GM19395 (cell line): ENCODE results near the gene FBXO31.

ENCODE experiments used
- ATAC-seq: cut with Tn5 transposase; IDR thresholded peaks from one replicate; pipeline ENCODE4 v1.9.1; 2021; ENCODE audit warnings: mild to moderate bottlenecking, moderate library complexity; ENCODE audit not compliant: unreplicated experiment

Gene FBXO31

GRCh38 chr16:87330646-87331045 lies 52.9 kb downstream of the FBXO31 start:
- no peak for ATAC-seq

GRCh38 chr16:87330257-87330624 lies 53.3 kb downstream of the FBXO31 start:
- no peak for ATAC-seq

- ATAC-seq = no peak
Observed at GRCh38 chr16:87329436-87330256, 53.9 kb downstream of the FBXO31 start.

DNA sequence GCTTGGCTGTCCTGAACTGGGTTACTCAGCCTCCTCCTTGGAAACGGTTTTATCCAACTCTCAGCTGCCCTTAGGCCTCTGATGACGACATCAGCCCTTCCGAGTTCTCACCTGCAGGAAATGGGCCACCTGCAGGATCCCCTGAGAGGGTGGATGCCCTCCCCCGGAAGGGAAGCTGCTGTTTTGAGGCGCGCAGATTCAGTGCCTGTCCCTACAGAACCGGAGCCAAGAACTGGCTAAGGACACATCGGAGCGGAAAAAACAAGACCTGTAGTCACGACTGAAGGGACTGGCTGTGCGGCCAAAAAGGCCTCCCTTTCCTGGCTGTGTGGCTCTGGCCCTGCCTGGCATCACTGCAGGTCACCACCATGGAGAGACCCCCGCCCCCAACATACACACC lies 54.7 kb downstream of the FBXO31 start:
- no peak for ATAC-seq

DNA sequence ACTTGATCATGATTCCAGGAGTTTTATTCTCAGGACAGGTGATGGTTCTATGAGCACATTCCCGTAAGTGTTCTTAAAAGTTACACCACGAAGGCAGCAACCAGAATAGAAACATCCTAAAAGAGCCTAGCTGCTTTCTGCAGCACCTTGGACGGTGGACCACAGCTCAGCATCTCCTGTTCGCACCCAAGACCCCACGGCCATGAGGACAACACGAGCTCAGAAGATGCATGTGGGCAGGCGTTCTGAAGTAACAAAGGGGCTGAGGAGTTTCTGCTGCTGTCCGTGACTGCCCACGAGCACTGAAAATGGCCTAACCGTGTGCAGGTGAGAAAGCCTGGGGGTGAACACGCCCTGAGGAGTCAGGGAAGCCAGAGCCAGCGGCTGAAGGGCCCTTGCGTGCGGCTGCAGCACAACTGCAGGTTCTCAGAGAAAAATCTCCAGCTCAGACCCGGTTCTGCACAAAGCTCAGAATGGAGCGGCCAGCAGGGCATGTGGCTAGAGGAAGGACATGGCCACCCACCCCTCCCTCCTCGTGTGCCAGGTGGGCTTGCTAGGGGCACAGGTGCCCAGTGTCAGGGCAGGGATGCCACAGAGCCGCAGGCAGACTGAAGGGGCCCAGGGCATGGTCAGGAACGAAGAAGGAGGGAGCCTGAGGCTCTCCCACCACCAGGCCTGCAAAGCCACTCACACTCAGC lies 55.6 kb downstream of the FBXO31 start:
- no peak for ATAC-seq

- no peak for ATAC-seq
Observed at GRCh38 chr16:87326151-87326571, 57.4 kb downstream of the FBXO31 start.

GRCh38 chr16:87325423-87325858 lies 58.1 kb downstream of the FBXO31 start:
- ATAC-seq = no peak

- ATAC-seq = no peak
Observed at GRCh38 chr16:87324411-87325275, 58.9 kb downstream of the FBXO31 start.

GRCh38 chr16:87323727-87324410 lies 59.7 kb downstream of the FBXO31 start:
- no peak for ATAC-seq

- no peak for ATAC-seq
Observed at GRCh38 chr16:87322833-87323726, 60.5 kb downstream of the FBXO31 start.

GRCh38 chr16:87322360-87322759 lies 61.2 kb downstream of the FBXO31 start:
- no peak for ATAC-seq

DNA sequence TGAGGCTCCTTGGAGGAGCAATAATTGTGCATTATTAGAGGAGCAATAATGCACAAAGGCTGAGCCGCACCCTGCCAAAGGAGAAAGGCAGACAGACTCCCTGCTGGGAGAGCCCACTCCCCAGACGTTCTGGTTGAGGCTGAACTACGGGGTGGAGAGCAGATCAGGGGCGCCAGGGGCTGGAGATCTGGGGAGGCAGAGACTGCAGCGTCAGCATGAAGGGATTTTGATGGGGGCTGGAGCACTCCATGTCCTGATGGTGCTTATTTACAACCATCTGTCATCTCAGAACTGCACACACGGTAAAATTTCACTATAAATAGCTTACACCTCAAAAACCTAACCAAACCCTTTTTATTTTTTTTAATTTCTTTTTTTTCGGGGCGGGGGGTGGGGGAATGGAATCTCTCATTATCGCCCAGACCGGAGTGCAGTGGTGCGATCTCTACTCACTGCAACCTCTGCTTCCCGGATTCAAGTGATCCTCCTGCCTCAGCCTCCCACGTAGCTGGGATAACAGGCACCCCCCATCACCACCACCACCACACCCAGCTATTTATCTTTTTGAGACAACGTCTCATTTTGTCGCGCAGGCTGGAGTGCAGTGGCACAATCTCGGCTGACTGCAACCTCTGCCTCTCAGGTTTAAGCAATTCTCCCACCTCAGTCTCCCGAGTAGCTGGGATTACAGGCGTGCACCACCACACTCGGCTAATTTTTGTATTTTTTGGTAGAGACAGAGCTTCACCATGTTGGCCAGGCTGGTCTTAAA lies 62.1 kb downstream of the FBXO31 start:
- no peak for ATAC-seq

GRCh38 chr16:87320510-87321227 lies 62.9 kb downstream of the FBXO31 start:
- ATAC-seq = no peak

DNA sequence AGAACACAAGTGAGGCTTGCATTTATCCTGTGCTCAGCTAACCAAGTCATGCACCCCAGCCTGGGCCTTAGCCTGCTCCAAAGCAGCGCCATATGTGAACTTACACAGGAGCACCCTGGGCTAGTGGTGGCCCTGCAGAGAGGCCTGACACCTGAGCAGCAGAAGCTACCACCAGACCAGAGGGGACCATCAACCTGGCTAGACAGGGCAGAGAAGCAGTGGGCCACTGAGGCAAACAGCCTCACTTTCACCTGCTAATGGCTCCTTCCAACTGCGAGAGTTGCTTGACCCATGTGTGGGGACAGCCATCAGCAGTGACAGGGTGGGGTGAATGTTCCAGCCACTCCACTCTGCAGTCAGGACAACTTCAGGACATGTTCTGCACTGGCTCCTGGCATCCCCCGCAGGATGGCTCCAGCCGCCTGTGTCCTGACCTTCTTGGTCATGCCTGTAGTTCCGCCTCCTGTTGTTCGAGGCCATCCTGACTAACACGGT lies 63.5 kb downstream of the FBXO31 start:
- ATAC-seq = no peak

DNA sequence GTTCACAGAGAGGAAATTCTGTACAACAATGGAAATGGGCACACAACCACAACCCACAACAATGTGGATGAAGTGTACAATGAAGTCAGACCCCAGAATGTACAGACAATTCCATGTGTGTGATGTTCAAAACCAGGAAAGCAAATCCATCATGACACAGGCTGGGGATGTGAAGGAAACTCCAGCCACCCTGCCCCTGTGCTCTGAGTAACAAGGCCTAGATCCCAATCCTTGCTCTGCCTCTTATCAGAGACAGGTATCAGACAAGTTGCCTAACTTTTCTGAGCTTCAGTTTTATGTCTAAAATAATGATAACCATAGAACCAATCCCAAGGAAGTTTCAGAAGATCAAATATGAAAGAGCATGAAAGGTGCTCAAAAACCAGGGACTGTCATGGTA lies 64.6 kb downstream of the FBXO31 start:
- ATAC-seq = no peak

DNA sequence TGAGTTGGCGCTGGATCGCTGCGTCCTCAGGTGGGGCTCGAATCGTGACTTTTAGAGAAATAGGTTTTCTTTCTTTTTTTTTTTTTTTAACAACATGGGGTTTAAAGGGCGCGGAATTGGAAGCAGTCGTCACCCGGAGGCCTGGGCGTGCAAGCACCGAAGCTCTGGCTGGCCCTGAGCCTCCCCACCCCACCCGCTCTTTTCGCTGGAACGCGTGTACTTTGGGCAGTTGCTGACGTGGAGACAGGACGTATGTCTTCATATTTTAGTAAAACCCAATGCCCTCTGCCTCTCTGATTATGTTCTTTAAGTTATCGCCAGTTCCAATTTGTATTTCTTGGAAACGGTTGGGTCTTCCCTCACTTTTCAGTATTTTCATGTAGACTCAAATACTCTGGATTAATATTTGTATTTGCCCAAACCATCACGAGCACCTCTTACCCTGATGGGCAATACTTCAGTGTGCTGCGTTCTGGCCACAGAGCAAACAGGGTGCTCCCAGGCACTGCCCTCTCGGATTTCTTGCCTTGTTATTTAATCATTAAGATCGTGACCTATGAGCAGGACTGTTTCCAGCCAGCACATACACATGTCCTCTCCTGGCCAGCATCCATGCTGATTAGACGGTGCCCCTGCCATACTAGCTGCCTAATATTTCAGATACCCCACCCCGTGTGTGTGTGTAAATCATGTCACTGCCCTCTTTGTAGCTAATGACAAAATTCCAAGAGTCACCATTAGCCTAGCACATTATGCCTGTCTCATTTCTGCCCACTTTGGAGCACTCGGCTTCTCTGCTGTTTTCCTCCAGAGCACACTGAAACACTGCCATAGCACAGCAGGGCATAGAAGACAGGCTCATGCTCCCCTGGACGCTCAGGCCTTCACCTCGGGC lies 65.6 kb downstream of the FBXO31 start:
- peak; percentile 18 for ATAC-seq
